Measurements from ENCODE around the gene MORN1.

Gene MORN1

GRCh38 chr1:2304282-2304681, 87.1 kb downstream of the MORN1 start:
- no peak for ATAC-seq
- no peak for TF ChIP-seq CSRNP3 (CRISPR knock-in tag; IDR thresholded peaks at IDR 0.05)
- TF ChIP-seq TOX (CRISPR knock-in tag; IDR thresholded peaks at IDR 0.05; ENCODE audit: borderline replicate concordance), result no peak
- TF ChIP-seq ARNTL (CRISPR knock-in tag; IDR thresholded peaks at IDR 0.05; ENCODE audit: borderline replicate concordance, low read depth), result no peak
- no peak for TF ChIP-seq ZNF70 (CRISPR knock-in tag; IDR thresholded peaks at IDR 0.05)

- TF ChIP-seq PPARA (CRISPR knock-in tag; IDR thresholded peaks at IDR 0.05; ENCODE audit: borderline replicate concordance), result no peak
- TF ChIP-seq TOX (CRISPR knock-in tag; IDR thresholded peaks at IDR 0.05; ENCODE audit: borderline replicate concordance), result no peak
- no peak for TF ChIP-seq ZNF8 (CRISPR knock-in tag; IDR thresholded peaks at IDR 0.05)
- TF ChIP-seq CREB5 (CRISPR knock-in tag; IDR thresholded peaks at IDR 0.05; ENCODE audit: low read depth), result no peak
- no peak for TF ChIP-seq CSDC2 (CRISPR knock-in tag; IDR thresholded peaks at IDR 0.05)
- TF ChIP-seq ZNF70 (CRISPR knock-in tag; IDR thresholded peaks at IDR 0.05), result no peak
- TF ChIP-seq GLIS3 (CRISPR knock-in tag; IDR thresholded peaks at IDR 0.05), result no peak
- TF ChIP-seq OSR1 (CRISPR knock-in tag; IDR thresholded peaks at IDR 0.05), result no peak
- no peak for TF ChIP-seq ESRRG (CRISPR knock-in tag; IDR thresholded peaks at IDR 0.05)
- no peak for TF ChIP-seq BACH2 (CRISPR knock-in tag; IDR thresholded peaks at IDR 0.05; ENCODE audit: borderline replicate concordance)
- TF ChIP-seq ISL1 (CRISPR knock-in tag; IDR thresholded peaks at IDR 0.05), result no peak
- TF ChIP-seq CSRNP3 (CRISPR knock-in tag; IDR thresholded peaks at IDR 0.05), result no peak
- no peak for TF ChIP-seq TCF4 (CRISPR knock-in tag; IDR thresholded peaks at IDR 0.05; ENCODE audit: borderline replicate concordance)
- TF ChIP-seq ZNF565 (CRISPR knock-in tag; conservative IDR thresholded peaks at IDR 0.05; ENCODE audit: low read depth), result no peak
- no peak for TF ChIP-seq ZFP3 (CRISPR knock-in tag; IDR thresholded peaks at IDR 0.05)
- TF ChIP-seq RARB (CRISPR knock-in tag; IDR thresholded peaks at IDR 0.05), result no peak
- no peak for ATAC-seq
Measured at GRCh38 chr1:2303781-2304180, 87.6 kb downstream of the MORN1 start.

- TF ChIP-seq POU6F1 (CRISPR knock-in tag; IDR thresholded peaks at IDR 0.05; ENCODE audit: borderline replicate concordance, low read depth) (no peak), OSR1 (CRISPR knock-in tag; IDR thresholded peaks at IDR 0.05) (no peak), ISL1 (CRISPR knock-in tag; IDR thresholded peaks at IDR 0.05) (no peak), BACH2 (CRISPR knock-in tag; IDR thresholded peaks at IDR 0.05; ENCODE audit: borderline replicate concordance) (no peak), ZNF565 (CRISPR knock-in tag; conservative IDR thresholded peaks at IDR 0.05; ENCODE audit: low read depth) (no peak), PPARA (CRISPR knock-in tag; IDR thresholded peaks at IDR 0.05; ENCODE audit: borderline replicate concordance) (no peak), GLIS3 (CRISPR knock-in tag; IDR thresholded peaks at IDR 0.05) (no peak), TCF4 (CRISPR knock-in tag; IDR thresholded peaks at IDR 0.05; ENCODE audit: borderline replicate concordance) (no peak)
- no peak for ATAC-seq
Measured at GRCh38 chr1:2303016-2303775, 88.2 kb downstream of the MORN1 start.

- ATAC-seq, result no peak
- TF ChIP-seq TCF4 (CRISPR knock-in tag; IDR thresholded peaks at IDR 0.05; ENCODE audit: borderline replicate concordance) (no peak), PATZ1 (CRISPR knock-in tag; IDR thresholded peaks at IDR 0.05; ENCODE audit: borderline replicate concordance) (no peak), ZNF70 (CRISPR knock-in tag; IDR thresholded peaks at IDR 0.05) (no peak), CSDC2 (CRISPR knock-in tag; IDR thresholded peaks at IDR 0.05) (no peak), BACH2 (CRISPR knock-in tag; IDR thresholded peaks at IDR 0.05; ENCODE audit: borderline replicate concordance) (no peak), POU6F1 (CRISPR knock-in tag; IDR thresholded peaks at IDR 0.05; ENCODE audit: borderline replicate concordance, low read depth) (no peak), ZFP3 (CRISPR knock-in tag; IDR thresholded peaks at IDR 0.05) (no peak)
Measured at GRCh38 chr1:2302292-2302925, 88.9 kb downstream of the MORN1 start.
